Measurements from ENCODE around the gene SCARB1. TPM values are rescaled to one million over a fixed set of nuclear protein-coding genes. Genes with fewer than 3 reads are reported as not detected.

Gene SCARB1
- total and polyA plus RNA-seq, 9 of the 15 experiments (the other 6 are each of a cell fraction or from before 2014, with no cell fraction given) = 0.56 to 157 (median 52.8) TPM

DNA sequence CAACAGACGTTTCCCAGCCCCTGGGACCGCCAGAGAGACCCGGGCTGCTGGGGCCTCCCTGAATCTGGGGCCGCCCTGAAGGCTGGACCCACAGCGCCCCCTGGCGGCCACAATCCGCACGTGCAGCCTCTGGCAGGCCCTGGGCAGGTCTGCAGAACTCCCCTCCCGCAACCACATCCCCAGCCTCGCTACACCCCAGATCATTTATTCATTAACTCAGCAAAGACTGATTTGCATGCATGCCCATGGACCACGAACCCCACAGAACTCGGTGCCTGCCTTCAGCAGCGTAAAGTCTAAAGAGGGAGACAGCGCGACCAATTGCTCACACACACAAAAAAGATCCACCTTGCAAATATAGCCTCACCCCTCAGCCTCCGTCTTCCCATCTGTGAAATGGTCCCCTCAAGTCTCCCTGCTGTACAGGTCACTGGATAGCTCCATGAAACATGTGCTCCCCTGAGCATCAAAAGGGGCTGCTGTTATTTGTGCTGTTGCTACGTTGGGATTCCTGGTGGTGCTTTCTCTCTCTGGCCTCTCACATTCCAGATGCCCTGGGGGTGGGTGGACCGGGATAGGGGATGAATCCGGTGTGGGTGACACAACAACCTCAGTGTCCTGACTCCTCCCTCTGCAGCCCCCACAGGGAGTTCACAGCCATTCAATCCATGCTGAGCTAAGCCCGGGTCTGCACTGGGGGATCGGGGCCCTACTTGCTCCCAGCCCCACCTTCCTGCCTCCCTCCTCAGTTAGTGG lies 96.4 kb downstream of the SCARB1 start (continued):
- TF ChIP-seq, protein P1, sequence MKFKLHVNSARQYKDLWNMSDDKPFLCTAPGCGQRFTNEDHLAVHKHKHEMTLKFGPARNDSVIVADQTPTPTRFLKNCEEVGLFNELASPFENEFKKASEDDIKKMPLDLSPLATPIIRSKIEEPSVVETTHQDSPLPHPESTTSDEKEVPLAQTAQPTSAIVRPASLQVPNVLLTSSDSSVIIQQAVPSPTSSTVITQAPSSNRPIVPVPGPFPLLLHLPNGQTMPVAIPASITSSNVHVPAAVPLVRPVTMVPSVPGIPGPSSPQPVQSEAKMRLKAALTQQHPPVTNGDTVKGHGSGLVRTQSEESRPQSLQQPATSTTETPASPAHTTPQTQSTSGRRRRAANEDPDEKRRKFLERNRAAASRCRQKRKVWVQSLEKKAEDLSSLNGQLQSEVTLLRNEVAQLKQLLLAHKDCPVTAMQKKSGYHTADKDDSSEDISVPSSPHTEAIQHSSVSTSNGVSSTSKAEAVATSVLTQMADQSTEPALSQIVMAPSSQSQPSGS (CRISPR knock-in tag; IDR thresholded peaks at IDR 0.05) = no peak
- TF ChIP-seq SAFB2 (IDR thresholded peaks at IDR 0.05; ENCODE audit: borderline replicate concordance, low read depth, low read length, severe bottlenecking) (no peak), YBX1 (IDR thresholded peaks at IDR 0.05) (no peak), EP400 (IDR thresholded peaks at IDR 0.05) (no peak), FUS (optimal IDR thresholded peaks at IDR 0.05; ENCODE audit: low read depth, low read length) (no peak), ZNF311 (CRISPR knock-in tag; IDR thresholded peaks at IDR 0.05) (no peak), TEAD1 (CRISPR knock-in tag; IDR thresholded peaks at IDR 0.05) (0 out of 4 replicates have a peak, but pooled peaks of 1 of the 2 experiments have one; percentile 33), ARID2 (IDR thresholded peaks at IDR 0.05) (no peak), RCOR1 (IDR thresholded peaks at IDR 0.05; ENCODE audit: borderline replicate concordance in 1 of 2, low read depth in 2 of 2, low read length in 2 of 2) (no peak), EHMT2 (IDR thresholded peaks at IDR 0.05) (no peak), SAP30 (IDR thresholded peaks at IDR 0.05; ENCODE audit: borderline replicate concordance, insufficient read depth, low read depth, low read length, poor library complexity, severe bottlenecking) (no peak), OTX1 (CRISPR knock-in tag; IDR thresholded peaks at IDR 0.05) (no peak), NCOR1 (IDR thresholded peaks at IDR 0.05) (no peak), KDM4B (IDR thresholded peaks at IDR 0.05; ENCODE audit: borderline replicate concordance in 2 of 2, low read depth in 1 of 2) (no peak), PTBP1 (IDR thresholded peaks at IDR 0.05; ENCODE audit: low read depth, low read length) (no peak), HNRNPUL1 (IDR thresholded peaks at IDR 0.05; ENCODE audit: low read length) (no peak)
- TF ChIP-seq, protein P2, sequence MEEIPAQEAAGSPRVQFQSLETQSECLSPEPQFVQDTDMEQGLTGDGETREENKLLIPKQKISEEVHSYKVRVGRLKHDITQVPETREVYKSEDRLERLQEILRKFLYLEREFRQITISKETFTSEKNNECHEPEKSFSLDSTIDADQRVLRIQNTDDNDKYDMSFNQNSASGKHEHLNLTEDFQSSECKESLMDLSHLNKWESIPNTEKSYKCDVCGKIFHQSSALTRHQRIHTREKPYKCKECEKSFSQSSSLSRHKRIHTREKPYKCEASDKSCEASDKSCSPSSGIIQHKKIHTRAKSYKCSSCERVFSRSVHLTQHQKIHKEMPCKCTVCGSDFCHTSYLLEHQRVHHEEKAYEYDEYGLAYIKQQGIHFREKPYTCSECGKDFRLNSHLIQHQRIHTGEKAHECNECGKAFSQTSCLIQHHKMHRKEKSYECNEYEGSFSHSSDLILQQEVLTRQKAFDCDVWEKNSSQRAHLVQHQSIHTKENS (CRISPR knock-in tag; IDR thresholded peaks at IDR 0.05) = no peak
- TF ChIP-seq, protein P3, sequence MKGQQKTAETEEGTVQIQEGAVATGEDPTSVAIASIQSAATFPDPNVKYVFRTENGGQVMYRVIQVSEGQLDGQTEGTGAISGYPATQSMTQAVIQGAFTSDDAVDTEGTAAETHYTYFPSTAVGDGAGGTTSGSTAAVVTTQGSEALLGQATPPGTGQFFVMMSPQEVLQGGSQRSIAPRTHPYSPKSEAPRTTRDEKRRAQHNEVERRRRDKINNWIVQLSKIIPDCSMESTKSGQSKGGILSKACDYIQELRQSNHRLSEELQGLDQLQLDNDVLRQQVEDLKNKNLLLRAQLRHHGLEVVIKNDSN (CRISPR knock-in tag; IDR thresholded peaks at IDR 0.05) = 0 out of 2 replicates have a peak, but pooled peaks have one; percentile 26
- TF ChIP-seq, protein P4, sequence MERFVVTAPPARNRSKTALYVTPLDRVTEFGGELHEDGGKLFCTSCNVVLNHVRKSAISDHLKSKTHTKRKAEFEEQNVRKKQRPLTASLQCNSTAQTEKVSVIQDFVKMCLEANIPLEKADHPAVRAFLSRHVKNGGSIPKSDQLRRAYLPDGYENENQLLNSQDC (CRISPR knock-in tag; IDR thresholded peaks at IDR 0.05) = no peak
- TF ChIP-seq, protein P5, sequence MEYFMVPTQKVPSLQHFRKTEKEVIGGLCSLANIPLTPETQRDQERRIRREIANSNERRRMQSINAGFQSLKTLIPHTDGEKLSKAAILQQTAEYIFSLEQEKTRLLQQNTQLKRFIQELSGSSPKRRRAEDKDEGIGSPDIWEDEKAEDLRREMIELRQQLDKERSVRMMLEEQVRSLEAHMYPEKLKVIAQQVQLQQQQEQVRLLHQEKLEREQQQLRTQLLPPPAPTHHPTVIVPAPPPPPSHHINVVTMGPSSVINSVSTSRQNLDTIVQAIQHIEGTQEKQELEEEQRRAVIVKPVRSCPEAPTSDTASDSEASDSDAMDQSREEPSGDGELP (CRISPR knock-in tag; IDR thresholded peaks at IDR 0.05; ENCODE audit: borderline replicate concordance) = peak; percentile 51; the same call in 1 of the 2 replicates
- TF ChIP-seq, protein P6, sequence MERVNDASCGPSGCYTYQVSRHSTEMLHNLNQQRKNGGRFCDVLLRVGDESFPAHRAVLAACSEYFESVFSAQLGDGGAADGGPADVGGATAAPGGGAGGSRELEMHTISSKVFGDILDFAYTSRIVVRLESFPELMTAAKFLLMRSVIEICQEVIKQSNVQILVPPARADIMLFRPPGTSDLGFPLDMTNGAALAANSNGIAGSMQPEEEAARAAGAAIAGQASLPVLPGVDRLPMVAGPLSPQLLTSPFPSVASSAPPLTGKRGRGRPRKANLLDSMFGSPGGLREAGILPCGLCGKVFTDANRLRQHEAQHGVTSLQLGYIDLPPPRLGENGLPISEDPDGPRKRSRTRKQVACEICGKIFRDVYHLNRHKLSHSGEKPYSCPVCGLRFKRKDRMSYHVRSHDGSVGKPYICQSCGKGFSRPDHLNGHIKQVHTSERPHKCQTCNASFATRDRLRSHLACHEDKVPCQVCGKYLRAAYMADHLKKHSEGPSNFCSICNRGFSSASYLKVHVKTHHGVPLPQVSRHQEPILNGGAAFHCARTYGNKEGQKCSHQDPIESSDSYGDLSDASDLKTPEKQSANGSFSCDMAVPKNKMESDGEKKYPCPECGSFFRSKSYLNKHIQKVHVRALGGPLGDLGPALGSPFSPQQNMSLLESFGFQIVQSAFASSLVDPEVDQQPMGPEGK (CRISPR knock-in tag; IDR thresholded peaks at IDR 0.05; ENCODE audit: borderline replicate concordance) = no peak
